ENCODE results near the gene TMEM62.
"Not testable (repeated sequence)": the region's sequence is repeated elsewhere in the genome, so short reads cannot be mapped to it uniquely, and the experiment has no call there.

Gene TMEM62

GRCh38 chr15:43183270-43183669 is 49.9 kb downstream of the TMEM62 start:
- no peak for DNase-seq

GRCh38 chr15:43184407-43185124 is 51.2 kb downstream of the TMEM62 start:
- no peak for DNase-seq

DNA sequence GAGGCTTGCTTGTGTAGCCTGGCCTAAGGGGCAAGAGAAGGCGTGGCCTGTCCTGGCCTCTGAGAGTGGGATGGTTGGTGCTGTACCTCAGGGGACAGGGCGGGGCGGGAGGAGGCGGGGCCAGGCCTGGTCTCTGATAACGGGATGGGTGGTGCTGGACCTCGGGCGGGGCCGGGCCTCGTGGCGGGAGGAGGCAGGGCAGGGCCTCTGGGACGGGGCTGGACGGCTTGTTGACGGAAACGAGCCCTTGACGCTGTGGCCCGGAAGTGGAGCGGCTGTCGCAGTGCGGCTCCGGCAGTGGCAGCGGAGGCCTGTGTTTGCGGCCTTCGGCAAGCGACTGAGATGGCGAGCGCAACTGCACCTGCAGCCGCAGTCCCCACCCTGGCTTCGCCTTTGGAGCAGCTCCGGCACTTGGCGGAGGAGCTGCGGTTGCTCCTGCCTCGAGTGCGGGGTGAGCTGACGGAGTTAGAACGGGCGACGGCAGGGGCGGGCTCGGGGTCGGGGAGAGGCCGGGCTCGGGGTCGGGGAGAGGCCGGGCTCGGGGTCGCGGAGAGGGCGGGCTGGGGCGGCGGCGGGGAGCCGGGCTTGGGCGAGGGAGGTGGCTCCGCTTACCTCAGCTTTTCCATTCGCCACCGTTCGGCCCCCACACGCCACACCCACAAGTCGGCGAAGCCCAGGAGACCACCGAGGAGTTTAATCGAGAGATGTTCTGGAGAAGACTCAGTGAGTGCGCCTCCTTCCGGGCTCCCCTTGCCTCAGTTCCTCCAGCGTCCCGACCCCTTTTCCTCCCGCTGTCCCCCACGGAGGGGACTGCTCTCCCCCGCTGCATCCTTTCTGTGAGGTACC is 52.0 kb downstream of the TMEM62 start, which contains the start of gene CCNDBP1:
CCNDBP1 (plus strand) TSS at position 247 of the 846 bp plus-strand sequence; CDS start at position 343, 96 bp downstream.
- DNase-seq = peak; percentile 61 to 96 (median 79)

DNA sequence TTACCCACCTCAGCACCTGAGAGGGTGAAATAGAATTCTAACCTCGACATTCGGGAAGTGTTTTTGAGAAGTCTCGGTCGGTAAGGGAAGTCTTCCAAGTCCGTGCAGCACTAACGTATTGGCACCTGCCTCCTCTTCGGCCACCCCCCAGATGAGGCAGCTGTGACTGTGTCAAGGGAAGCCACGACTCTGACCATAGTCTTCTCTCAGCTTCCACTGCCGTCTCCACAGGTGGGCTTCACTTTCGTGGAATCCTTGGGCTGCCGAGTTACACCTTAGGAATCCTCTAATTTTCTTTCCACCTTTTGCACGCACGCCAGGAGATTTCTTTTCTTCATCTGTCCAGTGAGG is 52.6 kb downstream of the TMEM62 start:
- DNase-seq = no peak

DNA sequence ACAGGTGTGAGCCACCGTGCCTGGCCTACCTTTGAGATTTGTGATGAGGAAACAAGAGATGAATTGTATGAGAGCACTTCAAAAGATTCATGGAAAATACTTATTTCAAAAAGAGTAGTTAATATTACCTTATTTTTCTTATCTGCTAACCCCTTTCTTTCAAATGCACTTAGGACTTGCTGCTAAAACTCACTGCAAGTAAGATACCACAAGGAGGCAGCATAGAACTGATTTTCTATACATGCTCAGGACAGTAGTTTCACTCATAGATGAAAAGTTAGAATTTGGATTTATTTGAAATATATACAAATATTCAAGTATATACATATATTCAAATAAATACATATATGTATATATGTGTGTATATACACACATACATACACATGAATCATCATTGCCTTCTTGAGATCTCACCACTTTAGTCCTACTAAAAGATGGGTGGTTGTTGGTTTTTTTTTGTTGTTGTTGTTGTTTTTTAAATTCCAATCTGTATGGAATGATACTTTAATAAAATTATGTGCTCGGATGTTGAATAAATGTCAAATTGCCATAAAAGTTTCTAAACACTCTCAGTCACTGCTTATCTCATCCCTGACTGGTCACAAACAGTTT is 54.3 kb downstream of the TMEM62 start:
- peak in 1 of 5 experiments; percentile 74 for DNase-seq

- DNase-seq = no peak
Observed at GRCh38 chr15:43189296-43189695, 55.9 kb downstream of the TMEM62 start.

GRCh38 chr15:43190178-43190577 is 56.8 kb downstream of the TMEM62 start:
- no peak for DNase-seq

- no peak for DNase-seq
Observed at GRCh38 chr15:43193710-43194109, 60.3 kb downstream of the TMEM62 start.

DNA sequence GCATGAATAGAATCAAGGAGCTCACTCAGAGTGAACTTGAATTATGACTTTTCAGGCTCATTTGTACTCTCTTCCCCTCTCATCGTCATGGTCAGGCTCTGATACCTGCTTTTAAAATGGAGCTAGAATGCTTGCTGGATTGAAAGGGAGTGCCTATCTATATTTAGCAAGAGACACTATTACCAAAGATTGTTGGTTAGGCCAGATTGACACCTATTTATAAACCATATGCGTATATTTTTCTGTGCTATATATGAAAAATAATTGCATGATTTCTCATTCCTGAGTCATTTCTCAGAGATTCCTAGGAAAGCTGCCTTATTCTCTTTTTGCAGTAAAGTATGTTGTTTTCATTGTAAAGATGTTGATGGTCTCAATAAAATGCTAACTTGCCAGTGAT is 61.4 kb downstream of the TMEM62 start:
- DNase-seq = no peak

- no peak for DNase-seq
Observed at GRCh38 chr15:43196760-43197548, 63.6 kb downstream of the TMEM62 start.

- not testable (repeated sequence) for DNase-seq
Observed at GRCh38 chr15:43197773-43198172, 64.4 kb downstream of the TMEM62 start.

- not testable (repeated sequence) for DNase-seq
Observed at GRCh38 chr15:43198556-43198955, 65.2 kb downstream of the TMEM62 start.

DNA sequence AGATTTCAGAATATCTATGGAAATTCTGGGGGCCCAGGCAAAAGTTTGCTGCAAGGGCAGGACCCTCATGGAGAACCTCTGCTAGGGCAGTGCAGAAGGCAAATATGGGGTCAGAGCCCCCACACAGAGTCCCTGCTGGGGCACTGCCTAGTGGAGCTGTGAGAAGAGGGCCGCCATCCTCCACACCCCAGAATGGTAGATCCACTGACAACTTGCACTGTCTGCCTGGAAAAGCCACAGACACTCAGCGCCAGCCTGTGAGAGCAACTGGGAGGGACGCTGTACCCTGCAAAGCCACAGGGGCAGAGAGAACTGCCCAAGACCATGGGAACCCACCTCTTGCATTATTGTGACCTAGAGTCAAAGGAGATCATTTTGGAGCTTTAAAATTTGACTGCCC is 65.6 kb downstream of the TMEM62 start:
- no peak for DNase-seq

GRCh38 chr15:43199945-43200488 is 66.6 kb downstream of the TMEM62 start:
- peak in 1 of 5 experiments; percentile 5 for DNase-seq

DNA sequence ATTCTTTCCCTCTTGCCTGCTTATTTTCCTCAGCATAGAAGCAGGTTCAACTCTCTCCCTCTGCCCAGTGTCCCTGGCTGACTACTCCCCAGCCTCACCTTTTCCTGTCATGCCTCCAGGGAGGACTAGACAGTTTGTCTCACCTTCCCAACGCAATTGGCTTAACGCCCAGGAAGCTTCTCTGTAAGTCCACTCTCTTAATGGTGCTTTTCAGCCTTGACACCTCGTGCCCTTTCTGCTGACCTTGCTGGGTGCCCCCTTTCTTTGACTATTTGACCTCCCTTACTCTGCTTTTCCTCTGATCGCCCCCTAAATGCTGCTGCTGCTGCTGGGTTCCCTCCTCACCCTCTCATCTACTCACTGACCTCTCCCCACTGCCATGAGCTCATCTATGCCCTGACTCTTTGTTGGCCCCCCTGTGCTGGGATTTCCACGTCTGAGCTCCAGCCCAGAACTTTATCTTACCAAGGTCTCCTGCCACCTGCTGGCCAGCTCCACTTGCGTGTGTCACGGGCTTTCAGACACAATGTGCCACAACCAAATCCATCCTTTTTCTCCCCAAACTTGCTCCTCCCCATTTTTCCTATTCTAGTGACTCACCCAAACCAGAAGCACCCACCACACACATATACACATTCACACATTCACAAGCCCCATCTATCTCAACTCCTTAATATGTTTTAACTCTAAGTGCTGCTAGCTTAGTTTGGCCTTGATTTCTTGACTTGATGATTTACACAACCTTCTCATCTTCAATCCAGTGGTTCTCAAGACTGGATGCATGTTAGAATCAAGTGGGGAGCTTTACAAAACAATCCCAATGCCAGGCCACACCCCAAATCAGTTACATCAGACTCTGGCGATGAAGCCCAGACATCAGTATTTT is 70.9 kb downstream of the TMEM62 start:
- DNase-seq = peak in 3 of 5 experiments; percentile 17 to 56 (median 22)

GRCh38 chr15:43206054-43206453 is 72.7 kb downstream of the TMEM62 start:
- DNase-seq = no peak

DNA sequence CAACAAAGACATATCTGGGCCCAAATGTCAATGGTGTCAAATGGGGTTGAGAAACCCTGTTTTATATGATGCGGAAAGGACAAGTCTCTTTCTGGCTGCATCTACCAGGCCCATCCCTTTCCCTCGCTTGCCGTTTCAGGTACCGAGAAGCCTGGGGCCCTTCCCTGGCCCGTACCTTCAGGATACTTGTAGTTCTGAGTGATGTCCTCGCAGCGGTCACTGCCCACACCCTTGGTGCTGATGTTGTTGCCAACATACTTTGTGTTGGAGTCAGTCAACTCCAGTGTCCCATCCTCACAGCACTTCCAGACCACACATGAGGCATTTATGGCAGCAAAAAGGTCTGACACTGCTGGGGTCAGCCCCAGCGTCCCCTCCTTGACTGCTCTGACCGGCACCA is 73.6 kb downstream of the TMEM62 start:
- no peak for DNase-seq

DNA sequence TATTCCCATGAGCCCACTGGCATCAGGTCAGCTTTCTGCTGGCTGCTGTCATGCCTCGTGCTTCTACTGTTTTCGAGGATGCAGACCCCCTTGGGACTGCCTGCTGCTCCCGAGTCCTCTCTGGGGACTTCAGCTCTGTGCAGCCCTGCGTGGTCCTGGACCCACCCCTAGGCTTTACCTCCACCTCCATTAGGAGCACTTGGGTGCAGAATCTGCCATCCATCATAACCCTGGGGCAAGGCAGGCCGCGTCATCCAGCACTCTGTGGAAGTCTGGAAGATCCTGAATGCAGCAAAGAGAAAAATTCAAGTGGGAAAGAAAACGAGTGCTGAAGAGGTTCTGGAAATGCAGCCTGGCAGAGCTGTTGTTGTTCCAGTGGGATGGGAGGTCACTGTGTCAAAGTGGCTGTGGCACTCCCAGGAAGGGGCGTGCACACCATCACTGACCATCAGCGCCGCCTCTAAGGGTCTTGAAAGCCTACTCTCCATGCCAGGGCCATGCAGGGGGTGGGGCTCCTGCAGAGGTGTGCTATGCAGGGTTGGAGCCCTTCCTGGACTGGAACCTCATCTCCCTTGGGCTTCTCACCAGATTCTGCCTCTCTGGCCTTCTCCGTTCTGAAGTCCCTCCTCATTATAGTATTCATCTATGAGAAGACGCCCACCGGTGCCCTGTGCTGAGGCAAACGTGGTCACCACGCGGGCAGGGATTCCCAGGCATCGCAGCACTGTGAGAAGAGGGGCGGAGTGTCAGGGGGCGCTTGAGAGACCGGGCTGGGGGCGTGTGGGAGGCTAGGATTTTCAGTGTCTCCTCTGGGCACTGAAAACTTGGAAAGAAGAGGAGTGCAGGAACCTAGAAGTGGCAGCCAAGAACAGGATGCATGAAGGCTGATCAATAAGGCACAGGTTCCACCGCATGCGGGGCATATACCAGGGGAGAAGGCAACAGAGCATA is 74.9 kb downstream of the TMEM62 start:
- no peak for DNase-seq

GRCh38 chr15:43209059-43209824 is 75.9 kb downstream of the TMEM62 start:
- DNase-seq = no peak

Measured in T-helper 2 cell (primary cell).